ENCODE measurements around the gene NHLRC2.

GRCh38 chr10:113917636-113918035 is 63.2 kb downstream of the NHLRC2 start:
- TF ChIP-seq BRCA1 (CRISPR knock-in tag; IDR thresholded peaks at IDR 0.05) (no peak), POLR2A (IDR thresholded peaks at IDR 0.05; ENCODE audit: insufficient read depth in 1 of 2, low read depth in 2 of 2, low read length in 2 of 2) (no peak), THRA (CRISPR knock-in tag; IDR thresholded peaks at IDR 0.05; ENCODE audit: borderline replicate concordance) (no peak), CREBL2 (CRISPR knock-in tag; IDR thresholded peaks at IDR 0.05; ENCODE audit: borderline replicate concordance) (no peak), CHD2 (IDR thresholded peaks at IDR 0.05; ENCODE audit: low read depth, low read length) (no peak), CC2D1A (CRISPR knock-in tag; IDR thresholded peaks at IDR 0.05) (no peak), MAFG (CRISPR knock-in tag; IDR thresholded peaks at IDR 0.05) (no peak), ZNF407 (CRISPR knock-in tag; IDR thresholded peaks at IDR 0.05; ENCODE audit: not compliant biosample characterization) (no peak), E2F1 (CRISPR knock-in tag; IDR thresholded peaks at IDR 0.05) (no peak), ZNF318 (CRISPR knock-in tag; IDR thresholded peaks at IDR 0.05) (no peak), NR2C2 (CRISPR knock-in tag; IDR thresholded peaks at IDR 0.05; ENCODE audit: borderline replicate concordance) (no peak), MAFK (conservative IDR thresholded peaks at IDR 0.05 in 1 of 2, IDR thresholded peaks at IDR 0.05 in 1 of 2; ENCODE audit: low read length in 2 of 2) (no peak), ZNF263 (CRISPR knock-in tag; IDR thresholded peaks at IDR 0.05) (no peak)
